SIG-M5 (cell line): Measurements from ENCODE around the gene SAP30L.

Experiments used
- DNase-seq: peaks from one replicate; lab custom pipeline; 2025; lab: John Stamatoyannopoulos, UW

Gene SAP30L

DNA sequence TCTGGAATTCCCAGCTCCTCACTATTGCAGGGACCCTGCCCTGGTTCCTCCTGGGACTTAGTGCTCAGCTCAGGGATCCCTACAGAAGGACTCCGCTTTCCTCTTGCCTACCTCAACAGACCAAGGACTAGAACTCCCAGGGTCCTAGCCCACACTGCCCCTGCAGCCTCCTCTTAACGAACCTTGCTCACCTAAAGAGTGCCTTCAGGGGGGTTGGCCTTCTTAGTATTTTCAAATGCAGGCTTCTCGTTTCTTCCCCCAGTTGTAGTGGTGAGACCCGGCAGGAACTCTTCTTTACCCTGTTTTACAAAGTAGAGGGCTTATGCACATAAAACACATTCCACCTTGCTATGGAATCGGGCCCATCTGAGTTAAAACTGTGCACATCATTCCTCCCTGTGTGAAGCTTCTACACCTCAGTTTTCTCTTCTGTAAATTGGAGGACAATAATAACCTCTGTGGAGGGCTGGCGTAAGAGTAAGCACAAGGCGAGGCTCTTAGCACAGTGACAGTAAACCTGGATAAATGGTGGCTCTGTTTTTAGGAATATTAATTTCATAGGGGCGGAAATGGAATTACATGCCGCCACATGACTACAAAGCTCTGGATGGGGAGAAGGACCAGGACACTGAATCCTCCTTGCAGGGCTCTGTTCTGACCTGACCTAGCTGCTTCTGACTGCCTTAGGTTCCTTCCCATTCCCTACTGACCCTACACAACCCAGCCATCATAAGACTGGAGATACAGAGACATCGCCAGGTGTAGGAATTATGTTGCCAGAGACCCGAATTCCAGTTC, 36.0 kb downstream of the SAP30L start:
- no peak for DNase-seq

DNA sequence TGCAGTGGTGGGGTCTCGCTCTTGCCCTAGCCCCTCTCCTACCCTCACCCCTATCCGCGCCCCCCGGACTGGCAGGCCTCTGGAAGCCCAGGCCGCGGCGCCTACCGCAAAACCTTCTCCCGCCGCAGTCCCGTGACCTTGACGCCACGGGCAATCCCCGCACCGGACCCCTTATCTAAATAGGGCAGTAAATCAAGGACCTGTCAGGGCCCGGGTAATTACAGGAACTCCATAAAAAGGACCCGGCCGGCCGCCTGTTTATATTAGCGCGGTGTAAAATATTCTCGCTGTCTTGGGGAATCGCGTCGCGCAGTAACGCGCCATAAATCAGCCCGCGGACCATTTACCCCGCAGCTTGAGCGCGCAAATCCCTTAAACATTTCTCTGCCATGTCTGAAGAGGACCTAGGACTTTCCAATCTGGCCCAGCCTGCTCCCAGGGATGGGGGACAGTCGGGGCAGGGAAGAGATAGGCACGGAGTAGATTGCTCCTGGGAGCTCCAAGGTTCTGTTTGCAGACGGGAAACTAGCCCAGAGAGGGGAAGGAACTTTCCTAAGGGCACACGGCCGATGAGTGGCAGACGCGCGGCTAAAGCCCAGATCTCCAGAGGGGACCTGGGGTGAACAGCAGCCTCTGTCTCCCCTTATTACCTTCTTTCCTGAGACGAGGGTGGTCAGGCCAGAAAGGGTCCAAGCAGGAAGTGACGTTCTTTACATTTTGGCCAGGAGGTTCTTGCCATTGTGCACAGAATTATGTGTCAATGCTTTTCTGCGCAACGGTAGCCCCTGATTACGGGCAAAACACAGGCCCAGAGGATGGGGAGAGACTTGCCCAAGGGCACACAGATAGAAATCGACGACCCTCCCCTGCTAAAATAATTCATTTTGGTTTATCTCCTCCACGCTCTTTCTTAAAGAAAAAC, 37.0 kb downstream of the SAP30L start:
- no peak for DNase-seq

DNA sequence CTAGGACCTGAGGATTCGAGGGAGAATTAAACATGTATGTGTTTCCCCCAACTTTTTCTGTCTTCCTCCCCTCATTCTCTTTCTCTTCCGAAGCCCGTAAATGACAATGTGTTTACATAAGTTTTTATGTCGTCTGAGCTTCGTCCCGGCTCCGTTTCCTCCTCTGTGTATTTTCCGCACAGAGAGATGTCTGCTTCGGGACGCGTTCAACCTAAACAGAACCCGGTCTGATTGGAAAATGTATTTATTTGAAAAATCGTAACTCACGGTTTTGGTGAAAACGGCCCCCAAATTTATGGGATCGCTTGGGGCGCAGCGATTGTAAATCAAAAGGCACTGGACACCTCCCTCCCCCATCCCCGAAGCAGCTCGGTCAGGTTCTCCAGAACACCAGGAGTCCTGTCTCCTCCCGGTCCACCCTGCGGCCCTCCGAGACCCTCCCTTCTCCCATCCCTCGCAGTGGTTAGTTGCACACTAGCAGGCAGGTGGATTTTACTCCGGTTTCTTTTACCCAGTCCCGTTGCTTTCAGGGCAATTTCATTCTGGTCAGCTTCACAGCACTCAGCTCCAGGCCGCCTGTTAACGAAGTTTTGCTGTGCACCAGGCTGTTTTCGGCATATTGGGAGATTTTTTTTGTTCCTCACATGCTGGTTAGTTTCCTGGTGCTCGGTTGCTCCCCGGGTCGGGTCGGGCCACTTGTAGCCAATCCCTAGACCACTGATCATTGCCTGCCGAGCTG, 38.0 kb downstream of the SAP30L start:
- no peak for DNase-seq

DNA sequence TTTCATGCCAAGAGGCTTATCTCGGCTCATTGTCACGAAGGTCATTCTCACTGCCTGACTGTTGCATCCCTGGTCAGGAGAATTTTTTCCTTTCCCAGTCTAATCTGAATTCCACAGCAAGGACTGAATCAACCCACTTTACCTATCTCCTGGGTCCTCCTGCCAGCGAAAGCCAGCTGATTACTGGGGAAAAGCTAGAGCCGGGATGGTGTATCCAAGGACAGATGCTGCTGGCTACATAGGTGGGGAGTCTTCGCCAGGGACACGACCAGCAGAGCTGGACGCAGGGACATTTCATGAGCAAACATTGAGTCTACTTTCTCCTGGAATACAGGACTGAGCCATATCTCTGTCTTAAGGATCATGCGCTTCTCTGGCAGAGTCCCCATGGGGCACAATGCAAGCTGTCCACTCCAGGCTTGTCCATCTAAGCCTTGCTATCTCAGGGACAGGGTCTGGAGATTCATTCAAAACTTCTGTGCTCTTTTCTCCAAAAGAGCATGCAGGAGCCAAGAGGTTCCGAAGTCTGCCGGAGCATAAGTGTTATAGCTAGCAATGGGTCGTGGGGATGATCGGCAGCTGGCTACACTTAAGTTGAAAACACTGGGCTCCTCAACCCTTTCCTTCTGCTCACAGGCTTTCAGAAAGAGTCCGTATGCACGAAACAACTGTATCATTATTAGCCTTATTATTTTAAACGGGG, 38.7 kb downstream of the SAP30L start:
- no peak for DNase-seq

DNA sequence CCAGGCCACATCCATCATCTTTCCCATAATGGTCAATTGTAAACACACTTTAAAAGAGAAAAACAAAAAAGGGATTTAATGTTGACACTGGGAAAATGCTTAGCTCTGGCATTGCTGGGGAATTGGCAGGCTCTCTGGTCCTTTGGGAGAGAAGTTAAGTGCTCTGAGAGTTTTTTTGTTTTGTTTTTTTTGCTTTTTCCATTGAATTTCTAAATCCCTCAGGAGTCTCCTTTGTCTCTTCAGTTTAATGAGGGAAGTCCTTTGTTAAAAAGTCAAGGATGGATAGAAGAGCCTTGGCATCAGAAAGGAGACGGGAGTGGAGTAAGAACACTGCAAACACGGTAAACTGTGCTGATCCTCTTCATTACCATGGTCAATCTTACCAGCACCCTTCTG, 39.3 kb downstream of the SAP30L start:
- DNase-seq: no peak

DNA sequence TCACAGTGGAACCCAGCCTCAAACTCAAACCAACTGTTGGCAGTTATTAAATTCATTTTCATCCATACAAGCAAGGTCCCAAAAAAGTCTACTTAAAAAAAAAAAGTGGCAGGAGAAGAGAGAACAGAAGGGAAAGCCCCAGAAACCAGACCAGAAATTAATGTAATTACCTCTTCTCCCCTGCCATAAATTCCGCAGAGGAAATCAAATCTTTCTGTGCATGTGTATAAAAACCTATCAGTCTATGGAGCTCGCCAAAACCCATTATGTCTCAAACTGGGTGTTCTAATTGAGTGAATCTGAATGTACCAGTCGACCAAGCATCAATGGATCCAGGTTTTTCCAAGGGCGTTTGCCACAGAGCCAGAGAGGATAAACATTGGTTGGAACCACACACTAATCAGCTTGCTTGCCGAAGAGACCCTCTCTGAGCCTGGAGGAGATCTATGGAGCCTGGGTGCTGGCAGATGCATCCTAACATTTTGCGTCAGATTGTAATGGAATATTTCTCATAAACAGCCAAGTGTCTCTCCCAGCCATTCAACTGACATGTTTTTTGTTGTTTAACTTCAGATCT, 40.1 kb downstream of the SAP30L start:
- no peak for DNase-seq

DNA sequence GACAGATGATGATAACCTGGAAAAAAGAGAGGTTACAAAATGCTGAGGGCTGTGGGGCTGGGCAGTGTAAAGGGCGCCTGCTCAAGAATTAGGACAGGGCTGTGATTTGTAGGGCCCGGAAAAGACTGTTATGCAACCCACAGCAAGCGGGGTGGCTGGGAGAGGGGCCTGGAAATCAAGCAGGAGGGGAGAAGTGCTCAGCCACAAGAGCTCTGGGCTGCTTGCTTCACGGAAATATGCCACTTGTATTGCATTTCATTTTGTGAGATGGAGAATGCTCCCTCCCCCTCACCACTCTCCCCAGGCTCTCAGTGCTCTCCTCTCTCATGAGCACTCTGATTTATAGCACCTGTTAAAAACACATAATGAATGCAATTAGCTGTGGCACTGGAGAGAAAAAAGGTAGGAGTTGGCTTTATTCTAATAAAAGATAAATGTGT, 40.6 kb downstream of the SAP30L start:
- no peak for DNase-seq

DNA sequence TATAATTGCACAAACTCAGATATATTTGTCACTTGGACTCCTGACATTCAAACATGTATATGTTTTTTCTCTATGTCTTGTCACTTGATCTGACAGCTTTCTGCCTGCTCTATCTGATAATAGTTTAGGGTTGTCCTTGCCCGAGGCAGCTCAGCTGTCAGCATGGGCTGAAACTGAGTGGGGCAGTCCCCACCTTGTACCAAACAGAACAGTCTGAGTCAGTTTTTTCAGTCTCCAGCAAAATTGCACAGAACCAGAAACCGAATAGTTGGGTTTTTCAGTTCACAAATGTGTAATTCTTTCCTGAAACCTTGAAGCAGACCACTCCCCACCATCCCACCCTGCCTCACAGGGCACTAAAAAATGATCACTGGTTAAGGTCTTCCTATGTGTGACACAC, 41.7 kb downstream of the SAP30L start:
- DNase-seq: no peak

DNA sequence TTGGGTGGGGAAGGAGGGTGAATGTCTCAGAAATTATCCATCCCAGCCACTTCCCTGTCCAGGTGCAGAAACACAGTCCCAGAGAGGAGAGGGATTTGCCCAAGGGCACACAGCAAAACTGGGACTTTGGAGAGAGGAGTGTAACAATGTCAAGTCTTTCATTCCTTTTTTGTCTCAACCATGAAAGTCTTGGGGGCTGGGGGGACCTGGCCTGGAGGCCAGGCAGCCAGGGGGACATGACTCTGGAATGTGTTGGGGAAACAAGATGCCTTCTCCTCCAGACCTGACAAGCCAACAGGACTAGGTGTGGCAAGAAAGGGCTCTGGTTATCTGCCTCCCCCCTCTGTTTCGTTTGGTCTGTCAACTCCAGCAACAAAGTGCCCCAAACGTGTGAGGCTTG, 46.1 kb downstream of the SAP30L start:
- DNase-seq: no peak

DNA sequence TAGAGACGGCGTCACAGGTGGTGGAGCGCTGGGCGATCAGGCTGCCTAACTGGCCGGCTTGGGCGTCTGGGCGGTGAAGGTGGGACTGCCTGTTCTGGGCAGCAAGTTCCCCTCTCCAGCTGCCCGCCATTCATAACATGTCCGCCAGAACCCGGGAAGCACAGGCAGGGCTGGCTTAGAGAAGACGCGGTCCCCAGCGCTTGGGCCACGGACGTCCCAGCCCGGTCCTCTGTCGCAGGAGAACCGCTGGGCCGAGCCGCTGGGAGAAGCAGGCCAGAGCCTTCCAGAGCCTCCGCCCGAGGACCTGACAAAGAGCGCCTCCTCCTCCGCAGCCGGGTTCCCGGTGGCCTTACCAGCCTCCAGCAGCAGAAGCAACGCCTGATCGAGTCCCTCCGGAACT, 47.5 kb downstream of the SAP30L start:
- DNase-seq: no peak

DNA sequence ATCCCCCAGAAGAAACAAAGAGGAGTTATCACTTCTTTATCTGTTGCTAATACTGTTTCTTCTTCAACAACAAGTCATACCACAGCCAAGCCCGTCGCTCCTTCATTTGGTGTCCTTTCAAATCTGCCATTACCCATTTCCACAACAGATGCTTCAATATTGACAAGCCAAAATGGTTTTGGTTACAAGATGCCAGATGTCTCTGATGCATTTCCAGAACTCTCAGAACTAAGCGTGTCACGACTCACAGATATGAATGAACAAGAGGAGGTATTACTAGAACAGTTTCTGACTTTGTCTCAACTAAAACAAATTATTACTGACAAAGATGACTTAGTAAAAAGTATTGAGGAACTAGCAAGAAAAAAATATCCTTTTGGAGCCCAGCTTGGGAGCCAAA, 48.2 kb downstream of the SAP30L start:
- DNase-seq: no peak

DNA sequence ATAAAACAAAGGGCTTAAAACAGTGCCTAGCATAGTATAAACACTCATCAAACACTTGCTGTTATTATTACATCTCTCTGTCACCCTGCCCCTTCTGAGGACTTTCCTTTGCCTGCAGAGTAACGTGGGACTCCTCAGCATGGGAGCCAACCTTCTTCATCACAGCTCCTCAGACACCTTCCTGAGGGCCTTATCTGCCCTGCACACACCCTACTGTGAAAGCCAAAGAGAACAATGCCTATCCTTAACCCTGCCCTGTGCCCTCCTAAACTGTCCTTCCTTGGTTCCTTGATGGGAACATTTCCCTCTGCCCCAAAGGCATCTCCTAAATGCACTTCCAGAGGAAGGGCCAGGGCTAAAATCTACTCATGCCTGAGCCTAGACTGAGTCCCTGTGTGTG, 52.8 kb downstream of the SAP30L start:
- no peak for DNase-seq

DNA sequence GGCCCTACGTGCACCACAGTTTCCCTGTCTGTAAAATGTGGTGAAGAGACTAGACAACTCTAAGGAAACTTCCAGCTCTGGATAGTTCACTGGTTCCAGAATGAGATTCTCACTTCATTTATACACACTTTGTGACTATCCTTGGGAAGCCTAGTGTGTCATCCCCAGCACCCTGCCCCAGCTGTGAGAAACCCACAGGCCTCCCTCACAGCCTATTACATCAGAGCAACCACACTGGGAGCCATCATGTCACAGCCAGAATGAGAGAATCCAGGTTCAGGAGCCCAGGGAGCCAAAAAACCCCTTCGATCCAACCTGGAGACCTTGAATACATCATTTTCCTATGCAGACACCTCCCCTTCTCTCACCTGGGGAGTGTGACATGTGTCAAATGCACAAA, 53.2 kb downstream of the SAP30L start:
- no peak for DNase-seq

DNA sequence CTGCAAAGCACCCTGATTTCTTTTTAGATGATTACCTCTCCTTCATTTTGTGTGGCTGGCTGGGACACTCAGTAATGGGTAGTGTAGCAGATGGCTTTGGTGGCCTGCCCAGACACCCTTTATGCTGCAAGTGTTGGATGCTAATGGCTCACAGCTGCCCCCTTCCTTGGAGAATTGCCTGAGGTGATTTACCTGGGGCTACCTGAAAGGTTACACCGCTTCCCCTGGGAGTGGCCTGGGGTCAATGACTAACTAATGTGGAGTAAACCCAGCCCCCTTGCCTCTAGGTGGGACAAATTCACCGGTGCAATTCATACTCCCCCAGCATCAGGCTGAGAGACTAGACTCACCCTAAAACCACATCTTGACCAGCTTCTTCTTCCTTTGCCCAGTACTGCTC, 55.8 kb downstream of the SAP30L start:
- no peak for DNase-seq

DNA sequence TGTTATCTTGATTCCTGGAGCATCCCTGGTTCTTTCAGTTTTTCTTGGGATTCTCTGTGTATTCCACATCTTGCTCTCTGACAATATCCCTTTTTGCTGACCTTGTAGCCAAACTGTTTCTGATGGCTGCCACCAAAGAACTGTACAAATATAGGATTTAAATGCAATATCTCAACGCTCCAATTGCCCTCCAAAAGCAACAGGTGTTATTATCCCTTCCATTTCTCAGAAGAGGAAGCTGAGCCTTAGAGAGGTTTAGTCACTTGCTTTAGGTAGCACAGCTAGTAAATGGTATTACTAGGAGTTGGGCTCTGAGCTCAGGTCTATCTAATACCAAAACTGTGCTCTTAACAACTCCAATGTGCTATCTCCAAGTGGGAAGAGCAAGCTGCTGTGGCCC, 56.4 kb downstream of the SAP30L start:
- no peak for DNase-seq

DNA sequence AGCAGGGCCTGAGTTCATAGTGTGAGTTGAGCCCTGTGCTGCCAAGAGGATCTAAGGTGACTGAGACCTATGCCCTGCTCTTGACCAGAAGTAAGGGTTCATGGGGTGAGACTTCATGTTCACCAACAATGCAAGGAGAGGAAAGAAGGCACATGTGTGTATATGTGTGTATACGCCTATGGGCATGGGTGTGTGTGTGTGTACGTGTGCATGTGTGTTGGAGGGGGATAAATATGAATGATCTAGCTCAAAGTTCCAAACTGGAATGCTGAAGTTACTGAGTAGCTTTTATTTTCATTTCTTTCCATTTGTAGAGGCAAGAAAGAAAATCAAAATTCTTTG, 57.9 kb downstream of the SAP30L start:
- no peak for DNase-seq

DNA sequence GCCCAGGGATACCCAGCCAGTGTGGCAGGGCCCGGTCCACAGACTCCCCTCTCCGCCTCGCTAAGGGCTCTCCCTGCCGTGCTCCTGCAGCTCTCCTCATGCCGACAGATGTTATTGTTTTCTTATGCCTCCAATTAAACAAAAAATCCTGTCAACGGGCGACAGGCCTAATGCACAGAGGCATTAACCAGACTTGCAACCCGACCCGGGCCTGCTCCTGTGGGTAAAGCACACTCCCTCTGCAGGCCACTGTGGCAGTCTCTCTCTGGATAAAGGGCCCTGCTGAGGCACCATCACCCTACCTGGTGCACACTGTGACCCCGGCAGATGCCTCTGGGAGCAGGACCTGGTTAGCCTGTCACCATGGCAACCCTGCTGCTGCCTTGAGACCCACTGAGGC, 59.8 kb downstream of the SAP30L start:
- DNase-seq: no peak

DNA sequence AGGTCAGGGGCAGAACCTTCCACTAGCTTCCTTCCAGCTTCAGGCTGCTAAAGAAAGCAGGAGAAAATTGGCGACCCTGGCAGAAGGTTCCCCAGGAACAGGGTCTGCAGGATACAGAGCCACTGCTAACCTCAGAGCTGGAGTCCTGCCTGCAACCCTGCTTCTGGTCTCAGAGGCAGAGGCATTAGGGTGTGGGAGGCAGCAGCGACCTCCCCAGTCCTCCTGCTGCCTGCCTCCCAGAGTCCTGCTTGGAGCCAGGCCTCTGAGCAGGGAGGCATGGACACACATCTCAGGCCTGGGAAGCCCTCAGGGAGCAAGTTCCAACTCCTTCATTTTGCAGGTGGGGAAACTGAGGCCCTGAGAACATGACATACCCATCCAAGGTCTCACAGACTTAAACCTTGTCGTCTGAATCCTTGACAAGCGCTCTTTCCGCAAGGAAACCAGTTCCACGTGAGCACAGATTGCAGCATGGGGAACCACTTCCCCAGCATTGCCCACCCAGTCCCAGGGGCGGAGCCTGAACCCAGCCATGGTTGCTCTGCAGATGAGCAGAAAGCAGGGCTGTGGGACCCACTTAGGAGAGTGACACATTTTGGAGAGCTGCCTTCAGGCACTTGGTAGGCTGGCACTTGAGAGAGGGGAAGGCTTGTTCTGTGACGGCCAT, 60.4 kb downstream of the SAP30L start:
- no peak for DNase-seq

DNA sequence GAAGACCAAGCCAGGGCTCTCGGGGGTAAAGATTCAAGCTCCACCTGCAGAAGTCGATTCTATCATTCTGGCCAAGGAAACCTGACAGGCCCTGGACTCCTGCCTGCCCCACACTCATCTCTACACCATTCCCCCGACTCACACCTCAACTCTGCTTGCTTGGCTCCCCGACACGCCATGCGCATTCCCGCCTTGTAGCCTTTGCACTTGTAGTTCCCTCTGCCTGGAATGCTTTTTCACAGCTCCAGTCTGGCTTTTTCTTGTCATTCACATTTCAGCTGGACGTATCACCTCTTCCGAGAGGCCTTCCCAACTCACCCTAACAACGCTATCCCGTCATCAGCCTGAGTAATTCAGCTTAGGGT, 60.9 kb downstream of the SAP30L start:
- DNase-seq: no peak

DNA sequence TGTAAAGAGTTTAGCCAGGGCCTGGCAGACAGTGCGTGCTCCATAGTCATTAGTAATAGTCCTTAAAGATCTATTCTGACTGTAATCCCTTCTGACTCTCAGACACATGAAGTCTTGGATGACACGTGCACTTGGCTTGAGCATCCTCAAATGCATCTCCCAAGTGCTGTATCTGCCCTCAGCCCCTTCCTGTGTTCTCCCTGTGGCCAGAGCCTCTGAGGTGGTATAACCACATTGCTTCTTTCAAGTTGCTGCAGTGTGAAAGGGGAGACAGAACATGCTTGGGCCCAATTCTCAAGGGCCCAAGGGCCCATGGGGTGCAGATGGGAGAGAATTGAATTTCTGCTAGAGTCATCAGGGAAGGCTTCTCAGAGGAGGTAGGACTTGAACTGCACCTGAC, 62.3 kb downstream of the SAP30L start:
- no peak for DNase-seq
